LNCaP clone FGC (cell line): ENCODE results near the gene CXCL13.

Experiments
- DNase-seq: peaks from one replicate; pipeline ENCODE4 v3.0.0-alpha.2; 2011; ENCODE audit warnings: low read depth
- H3K4me3 ChIP-seq: 2 replicates; pipeline ENCODE4 v1.5.1; 2011; ENCODE audit warnings: mild to moderate bottlenecking, low read depth, low read length, control low read depth
- TF ChIP-seq, protein P1 (sequence below): IDR thresholded peaks from 2 replicates; pipeline ENCODE4 v1.5.1; 2012; ENCODE audit warnings: mild to moderate bottlenecking; ENCODE audit not compliant: control insufficient read depth, insufficient read depth; ENCODE audit errors: extremely low read depth

CXCL13 gene

DNA sequence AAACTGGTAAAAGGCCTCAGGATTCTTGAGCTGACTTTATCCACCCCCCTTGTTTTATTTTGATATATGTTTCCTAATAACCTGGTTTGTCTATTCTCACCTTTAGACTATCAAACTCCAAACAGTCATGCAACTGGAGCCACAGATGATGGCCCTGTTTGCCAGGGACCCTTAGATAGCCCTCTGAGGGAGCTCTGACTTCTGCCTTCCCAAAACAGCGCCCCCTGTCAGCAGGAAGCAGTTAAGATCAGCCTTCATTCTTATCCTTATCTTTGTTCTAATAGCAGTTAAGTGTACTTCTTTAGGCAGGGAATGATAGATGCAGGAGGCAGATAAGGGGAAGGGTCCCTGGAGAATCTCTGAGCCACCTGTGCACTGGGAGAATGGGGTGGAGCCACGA, 27.5 kb upstream of the CXCL13 start:
- no peak for DNase-seq
- TF ChIP-seq, protein P1, sequence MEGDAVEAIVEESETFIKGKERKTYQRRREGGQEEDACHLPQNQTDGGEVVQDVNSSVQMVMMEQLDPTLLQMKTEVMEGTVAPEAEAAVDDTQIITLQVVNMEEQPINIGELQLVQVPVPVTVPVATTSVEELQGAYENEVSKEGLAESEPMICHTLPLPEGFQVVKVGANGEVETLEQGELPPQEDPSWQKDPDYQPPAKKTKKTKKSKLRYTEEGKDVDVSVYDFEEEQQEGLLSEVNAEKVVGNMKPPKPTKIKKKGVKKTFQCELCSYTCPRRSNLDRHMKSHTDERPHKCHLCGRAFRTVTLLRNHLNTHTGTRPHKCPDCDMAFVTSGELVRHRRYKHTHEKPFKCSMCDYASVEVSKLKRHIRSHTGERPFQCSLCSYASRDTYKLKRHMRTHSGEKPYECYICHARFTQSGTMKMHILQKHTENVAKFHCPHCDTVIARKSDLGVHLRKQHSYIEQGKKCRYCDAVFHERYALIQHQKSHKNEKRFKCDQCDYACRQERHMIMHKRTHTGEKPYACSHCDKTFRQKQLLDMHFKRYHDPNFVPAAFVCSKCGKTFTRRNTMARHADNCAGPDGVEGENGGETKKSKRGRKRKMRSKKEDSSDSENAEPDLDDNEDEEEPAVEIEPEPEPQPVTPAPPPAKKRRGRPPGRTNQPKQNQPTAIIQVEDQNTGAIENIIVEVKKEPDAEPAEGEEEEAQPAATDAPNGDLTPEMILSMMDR: no peak
- H3K4me3 ChIP-seq: no peak overlapping the region

DNA sequence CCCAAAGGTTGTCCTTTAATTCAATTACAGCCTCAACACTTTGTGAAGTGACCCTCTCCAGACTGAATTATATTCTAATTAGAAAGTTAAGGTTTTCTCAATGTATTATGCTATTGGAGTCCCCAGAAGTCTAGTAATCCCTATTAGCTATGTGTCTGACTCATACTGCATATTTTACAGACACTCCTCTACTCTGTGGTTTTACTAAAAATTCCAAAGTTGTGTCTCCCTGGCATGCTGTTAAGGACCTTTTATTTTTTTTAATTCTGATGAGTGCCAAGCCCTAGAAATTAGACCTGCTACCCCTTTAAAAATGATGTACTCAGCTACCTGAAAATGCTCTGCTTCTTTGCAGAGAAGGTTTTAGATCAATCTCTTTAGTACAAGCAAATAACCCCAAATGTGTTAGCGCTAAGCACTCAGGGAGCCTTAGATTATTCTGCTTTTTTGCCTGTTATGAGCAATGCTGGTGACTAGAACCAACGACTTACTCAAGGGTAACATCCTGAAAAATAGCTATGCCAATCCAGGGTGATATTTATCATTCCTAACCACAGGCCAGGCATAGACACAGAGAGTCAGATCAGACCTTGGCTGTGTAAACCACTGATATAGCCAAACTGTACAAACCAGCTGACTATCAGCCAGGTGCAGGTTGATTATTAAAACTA, 26.1 kb upstream of the CXCL13 start:
- no peak for DNase-seq
- no peak overlapping the region for H3K4me3 ChIP-seq

DNA sequence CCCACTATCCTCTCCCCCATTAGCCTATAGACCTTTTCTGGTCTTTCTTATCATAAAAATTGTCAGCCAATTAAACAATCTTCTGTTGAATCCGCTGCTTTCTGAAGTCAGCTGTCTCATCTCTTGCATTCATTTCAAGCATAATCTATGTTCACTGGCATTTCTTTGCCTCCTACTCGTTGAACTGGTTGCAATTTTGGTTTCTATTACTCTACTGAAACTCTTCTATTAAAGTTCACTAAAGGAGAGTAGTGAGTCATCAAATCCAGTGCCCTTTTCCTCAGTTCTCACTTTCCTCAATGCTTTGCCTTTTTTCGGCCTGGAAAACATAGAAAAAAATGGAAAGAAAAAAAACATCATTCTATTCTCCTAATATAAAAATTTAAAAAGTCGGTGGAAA, 23.9 kb upstream of the CXCL13 start:
- TF ChIP-seq, protein P1: no peak

More for the DNA sequence above, 26.1 kb upstream of the CXCL13 start:
- TF ChIP-seq, protein P1: no peak

DNA sequence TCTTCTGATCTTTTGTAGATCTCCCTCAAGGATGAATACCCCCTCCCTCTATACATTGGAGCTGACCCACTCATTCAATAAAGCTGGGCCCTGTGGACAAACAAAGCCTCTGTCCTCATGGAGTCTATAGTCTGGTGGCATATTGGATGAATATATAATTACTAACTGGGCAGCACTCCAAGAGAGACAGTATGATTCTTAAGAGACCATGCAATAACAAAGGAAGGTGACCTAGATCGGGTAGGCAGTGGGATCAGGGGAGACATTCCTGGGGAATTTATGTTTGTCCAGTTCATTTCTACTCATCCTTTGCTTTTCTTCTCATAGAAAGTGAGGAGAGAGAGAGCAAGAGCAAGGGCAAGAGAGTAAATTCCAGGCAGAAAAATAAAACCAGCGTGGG, 23.5 kb upstream of the CXCL13 start:
- TF ChIP-seq, protein P1: no peak
- DNase-seq: no peak
- no peak overlapping the region for H3K4me3 ChIP-seq

More for the DNA sequence above, 23.9 kb upstream of the CXCL13 start:
- H3K4me3 ChIP-seq: no peak overlapping the region
- no peak for DNase-seq

DNA sequence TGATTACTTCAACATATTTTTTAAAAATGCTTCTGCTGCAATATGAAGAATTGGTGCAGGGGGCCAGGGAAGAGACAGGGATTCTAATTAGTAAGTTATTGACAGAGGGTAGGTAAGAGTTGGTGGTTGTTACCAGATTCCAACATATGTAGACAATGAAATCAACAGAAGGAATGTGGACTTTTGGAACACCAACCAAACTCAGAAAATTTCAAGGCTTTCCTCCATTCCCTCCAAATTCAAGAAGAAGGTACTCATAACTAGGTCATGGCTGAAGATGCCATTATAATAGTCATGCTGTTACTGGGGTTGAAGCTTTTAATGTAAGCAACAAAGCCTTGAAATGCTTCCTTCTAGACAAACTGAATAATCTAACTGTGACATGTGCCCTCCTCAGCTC, 22.9 kb upstream of the CXCL13 start:
- DNase-seq: no peak
- TF ChIP-seq, protein P1: no peak
- H3K4me3 ChIP-seq: no peak overlapping the region

DNA sequence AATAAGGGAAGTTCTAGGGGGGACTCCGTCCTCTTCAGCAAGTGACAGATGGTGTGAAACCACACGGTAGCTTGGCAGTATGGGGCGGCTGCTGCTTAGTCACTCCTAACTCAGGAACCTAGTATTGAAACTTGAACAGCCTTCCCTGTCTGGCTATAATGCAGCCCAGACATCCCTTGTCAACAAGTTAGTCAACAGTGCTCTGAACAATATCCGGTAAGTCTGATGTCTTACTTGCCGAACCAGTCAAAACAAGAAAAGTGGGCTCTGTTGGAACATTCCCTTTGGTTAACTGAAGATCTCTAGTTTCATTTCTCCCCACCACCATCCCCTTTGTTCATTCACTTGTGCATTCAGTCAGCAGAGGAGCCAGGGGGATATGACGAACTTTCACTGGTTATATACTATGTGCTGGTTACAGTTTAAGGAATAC, 18.7 kb upstream of the CXCL13 start:
- DNase-seq: no peak
- TF ChIP-seq, protein P1: no peak
- H3K4me3 ChIP-seq: no peak overlapping the region

DNA sequence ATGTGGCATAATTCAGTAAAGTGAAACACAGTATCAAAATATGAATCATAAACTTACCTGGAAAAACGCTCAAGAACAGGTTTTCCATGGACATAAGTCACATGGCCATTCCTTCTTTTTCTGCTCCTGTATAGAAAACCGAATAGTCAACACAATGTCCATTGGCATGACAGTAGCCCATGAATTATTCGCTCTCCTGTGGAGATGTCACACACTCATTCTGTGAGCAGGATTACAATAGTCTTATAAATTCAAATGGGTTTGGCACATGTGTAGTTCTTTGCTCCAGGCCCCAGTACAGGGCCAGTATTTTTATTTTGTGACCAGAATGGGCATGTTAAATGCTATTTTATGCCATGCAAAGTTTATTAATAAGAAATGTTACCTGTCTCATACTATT, 15.1 kb upstream of the CXCL13 start:
- TF ChIP-seq, protein P1: no peak
- DNase-seq: no peak
- H3K4me3 ChIP-seq: no peak overlapping the region
